HepG2 (cell line): ENCODE data around the gene OR51G1.

Source experiments
- EZH2 ChIP-seq: conservative IDR thresholded peaks from 2 replicates; pipeline ENCODE4 v1.6.1; 2012; ENCODE audit warnings: mild to moderate bottlenecking, low read depth, low read length, moderate library complexity
- JUND ChIP-seq: sonication (generic); formaldehyde crosslinking; IDR thresholded peaks from 2 replicates; pipeline ENCODE4 v1.8.0; 2022; ENCODE audit warnings: mild to moderate bottlenecking, missing genetic modification reagents
- SMC3 ChIP-seq: IDR thresholded peaks from 2 replicates; pipeline ENCODE4 v1.6.1; 2011; ENCODE audit warnings: low read length, improper control_type of control experiment
- ZKSCAN1 ChIP-seq: fragments of 150-350 bp; IDR thresholded peaks from 2 replicates; pipeline ENCODE4 v1.6.1; 2014; ENCODE audit warnings: low read length
- TF ChIP-seq, protein P1 (sequence below): sonication (generic); formaldehyde crosslinking; IDR thresholded peaks from 2 replicates; pipeline ENCODE4 v1.8.1; 2022; ENCODE audit warnings: mild to moderate bottlenecking, missing genetic modification reagents
- TF ChIP-seq, protein P2 (sequence below): sonication (generic); formaldehyde crosslinking; IDR thresholded peaks from 2 replicates; pipeline ENCODE4 v1.5.0; 2020; ENCODE audit warnings: mild to moderate bottlenecking, missing genetic modification reagents, moderate library complexity

- no peak for TF ChIP-seq ZKSCAN1
- TF ChIP-seq, protein P1, sequence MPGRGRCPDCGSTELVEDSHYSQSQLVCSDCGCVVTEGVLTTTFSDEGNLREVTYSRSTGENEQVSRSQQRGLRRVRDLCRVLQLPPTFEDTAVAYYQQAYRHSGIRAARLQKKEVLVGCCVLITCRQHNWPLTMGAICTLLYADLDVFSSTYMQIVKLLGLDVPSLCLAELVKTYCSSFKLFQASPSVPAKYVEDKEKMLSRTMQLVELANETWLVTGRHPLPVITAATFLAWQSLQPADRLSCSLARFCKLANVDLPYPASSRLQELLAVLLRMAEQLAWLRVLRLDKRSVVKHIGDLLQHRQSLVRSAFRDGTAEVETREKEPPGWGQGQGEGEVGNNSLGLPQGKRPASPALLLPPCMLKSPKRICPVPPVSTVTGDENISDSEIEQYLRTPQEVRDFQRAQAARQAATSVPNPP (CRISPR knock-in tag): no peak
- TF ChIP-seq SMC3: no peak
- TF ChIP-seq JUND (CRISPR knock-in tag): no peak
- TF ChIP-seq, protein P2, sequence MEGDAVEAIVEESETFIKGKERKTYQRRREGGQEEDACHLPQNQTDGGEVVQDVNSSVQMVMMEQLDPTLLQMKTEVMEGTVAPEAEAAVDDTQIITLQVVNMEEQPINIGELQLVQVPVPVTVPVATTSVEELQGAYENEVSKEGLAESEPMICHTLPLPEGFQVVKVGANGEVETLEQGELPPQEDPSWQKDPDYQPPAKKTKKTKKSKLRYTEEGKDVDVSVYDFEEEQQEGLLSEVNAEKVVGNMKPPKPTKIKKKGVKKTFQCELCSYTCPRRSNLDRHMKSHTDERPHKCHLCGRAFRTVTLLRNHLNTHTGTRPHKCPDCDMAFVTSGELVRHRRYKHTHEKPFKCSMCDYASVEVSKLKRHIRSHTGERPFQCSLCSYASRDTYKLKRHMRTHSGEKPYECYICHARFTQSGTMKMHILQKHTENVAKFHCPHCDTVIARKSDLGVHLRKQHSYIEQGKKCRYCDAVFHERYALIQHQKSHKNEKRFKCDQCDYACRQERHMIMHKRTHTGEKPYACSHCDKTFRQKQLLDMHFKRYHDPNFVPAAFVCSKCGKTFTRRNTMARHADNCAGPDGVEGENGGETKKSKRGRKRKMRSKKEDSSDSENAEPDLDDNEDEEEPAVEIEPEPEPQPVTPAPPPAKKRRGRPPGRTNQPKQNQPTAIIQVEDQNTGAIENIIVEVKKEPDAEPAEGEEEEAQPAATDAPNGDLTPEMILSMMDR (CRISPR knock-in tag): no peak
- TF ChIP-seq EZH2: no peak
Observed at GRCh38 chr11:4903484-4903883, 20.7 kb downstream of the OR51G1 start, which contains the start of gene OR51A7.
